Effector memory CD4-positive, alpha-beta T cell (primary cell): ENCODE measurements around the gene ABCA2.

Experiments used
- DNase-seq, 3 donors: peaks; one replicate each; pipeline ENCODE4 v3.0.0-alpha.2; 2020
- H3K27ac ChIP-seq: 2 replicates; pipeline ENCODE4 v1.7.0; 2013; ENCODE audit warnings: mild to moderate bottlenecking, low read length, moderate library complexity; ENCODE audit not compliant: insufficient read depth, poor library complexity, severe bottlenecking
- H3K27me3 ChIP-seq: replicated peaks from 2 replicates; pipeline ENCODE4 v1.7.0; 2013; ENCODE audit warnings: mild to moderate bottlenecking, low read length; ENCODE audit not compliant: insufficient read depth, control insufficient read depth, poor library complexity, severe bottlenecking
- H3K36me3 ChIP-seq: 2 replicates; pipeline ENCODE4 v1.7.0; 2013; ENCODE audit warnings: mild to moderate bottlenecking, low read length, moderate library complexity; ENCODE audit not compliant: control insufficient read depth, insufficient read depth
- H3K4me1 ChIP-seq: 2 replicates; pipeline ENCODE4 v1.7.0; 2013; ENCODE audit warnings: low read length, mild to moderate bottlenecking; ENCODE audit not compliant: control insufficient read depth, insufficient read depth, poor library complexity, severe bottlenecking
- H3K4me3 ChIP-seq: 2 replicates; pipeline ENCODE4 v1.7.0; 2013; ENCODE audit warnings: low read length, low read depth, mild to moderate bottlenecking; ENCODE audit not compliant: insufficient read depth, poor library complexity, severe bottlenecking
- H3K9me3 ChIP-seq: 2 replicates; pipeline ENCODE4 v1.7.0; 2013; ENCODE audit warnings: mild to moderate bottlenecking, low read length, moderate library complexity; ENCODE audit not compliant: control insufficient read depth
- total RNA-seq, 3 donors: gene quantifications; one replicate each; lab custom pipeline; 2026; lab: John Stamatoyannopoulos, UW

ABCA2 gene
- 157 to 365 (median 309) reads per million in 3 donors for total RNA-seq

- peak within 1 kb of the TSS; percentile 67 for H3K4me3 ChIP-seq
- peak within 1 kb of the TSS; percentile 61 for H3K27ac ChIP-seq
- H3K4me1 ChIP-seq = peaks cover 59% of the 10 kb centered on the region
Observed at GRCh38 chr9:137027369-137028262, at the start of gene ABCA2. Gene ABCA2 (minus strand): TSS chr9:137028237. CDS start chr9:137028140, 97 bp downstream.

GRCh38 chr9:137077010-137077747 is 49.1 kb upstream of the ABCA2 start, which contains the start of gene UAP1L1:
Gene UAP1L1 (plus strand): TSS chr9:137077517. CDS start chr9:137077533, 16 bp downstream.
- Histone ChIP-seq H3K4me3 (peak within 1 kb of the TSS; percentile 55), H3K27me3 (no peaks in the 10 kb centered on the region), H3K36me3 (peaks cover 4% of the 10 kb centered on the region), H3K9me3 (no peaks in the 10 kb centered on the region), H3K4me1 (peaks cover 11% of the 10 kb centered on the region), H3K27ac (peak within 1 kb of the TSS; percentile 48)
- peak; percentile 37 to 63 (median 53) for DNase-seq

More at GRCh38 chr9:137027369-137028262, at the start of gene ABCA2:
- Histone ChIP-seq H3K9me3 (no peaks in the 10 kb centered on the region), H3K27me3 (no peaks in the 10 kb centered on the region), H3K36me3 (no peaks in the 10 kb centered on the region)
- peak in 1 of 3 donors; percentile 55 for DNase-seq

- no peak for DNase-seq
- no peaks in the 10 kb centered on the region for H3K27me3 ChIP-seq
- H3K4me3 ChIP-seq = no peak overlapping the region
- H3K4me1 ChIP-seq = peaks cover 11% of the 10 kb centered on the region
- H3K9me3 ChIP-seq = no peaks in the 10 kb centered on the region
- no peak overlapping the region for H3K27ac ChIP-seq
- peaks cover 4% of the 10 kb centered on the region for H3K36me3 ChIP-seq
Observed at GRCh38 chr9:137076636-137077009, 48.6 kb upstream of the ABCA2 start.

GRCh38 chr9:137075275-137075775 is 47.3 kb upstream of the ABCA2 start:
- Histone ChIP-seq H3K27ac (no peak overlapping the region), H3K4me1 (peaks cover 19% of the 10 kb centered on the region), H3K4me3 (no peak overlapping the region), H3K9me3 (no peaks in the 10 kb centered on the region), H3K27me3 (no peaks in the 10 kb centered on the region), H3K36me3 (peaks cover 2% of the 10 kb centered on the region)
- no peak for DNase-seq

- no peak for DNase-seq
- Histone ChIP-seq H3K27ac (no peak overlapping the region), H3K4me1 (peaks cover 19% of the 10 kb centered on the region), H3K36me3 (no peaks in the 10 kb centered on the region), H3K27me3 (no peaks in the 10 kb centered on the region), H3K9me3 (no peaks in the 10 kb centered on the region), H3K4me3 (no peak overlapping the region)
Observed at GRCh38 chr9:137074657-137075274, 46.7 kb upstream of the ABCA2 start.

GRCh38 chr9:137073992-137074399 is 46.0 kb upstream of the ABCA2 start:
- no peak overlapping the region for H3K4me3 ChIP-seq
- DNase-seq = no peak
- no peaks in the 10 kb centered on the region for H3K9me3 ChIP-seq
- H3K27ac ChIP-seq = no peak overlapping the region
- no peaks in the 10 kb centered on the region for H3K36me3 ChIP-seq
- H3K4me1 ChIP-seq = peaks cover 23% of the 10 kb centered on the region
- H3K27me3 ChIP-seq = no peaks in the 10 kb centered on the region

GRCh38 chr9:137071282-137071681 is 43.2 kb upstream of the ABCA2 start:
- no peak overlapping the region for H3K4me3 ChIP-seq
- H3K9me3 ChIP-seq = no peaks in the 10 kb centered on the region

GRCh38 chr9:137070906-137071275 is 42.9 kb upstream of the ABCA2 start:
- peak overlapping the region; percentile 32 for H3K4me3 ChIP-seq
- peak overlapping the region; percentile 37 for H3K27ac ChIP-seq
- H3K9me3 ChIP-seq = no peaks in the 10 kb centered on the region
- H3K4me1 ChIP-seq = peaks cover 12% of the 10 kb centered on the region
- H3K27me3 ChIP-seq = no peaks in the 10 kb centered on the region
- H3K36me3 ChIP-seq = no peaks in the 10 kb centered on the region
- DNase-seq = no peak

More at GRCh38 chr9:137071282-137071681, 43.2 kb upstream of the ABCA2 start:
- Histone ChIP-seq H3K27ac (no peak overlapping the region), H3K4me1 (peaks cover 12% of the 10 kb centered on the region), H3K27me3 (no peaks in the 10 kb centered on the region), H3K36me3 (no peaks in the 10 kb centered on the region)
- no peak for DNase-seq

GRCh38 chr9:137070201-137070905 is 42.3 kb upstream of the ABCA2 start, which contains the start of gene SAPCD2:
Gene SAPCD2 (minus strand): TSS chr9:137070557. CDS start chr9:137070460, 97 bp downstream.
- peak within 1 kb of the TSS; percentile 37 for H3K27ac ChIP-seq
- H3K36me3 ChIP-seq = no peaks in the 10 kb centered on the region
- H3K9me3 ChIP-seq = no peaks in the 10 kb centered on the region
- peak; percentile 77 to 82 (median 78) for DNase-seq
- H3K27me3 ChIP-seq = no peaks in the 10 kb centered on the region
- peaks cover 12% of the 10 kb centered on the region for H3K4me1 ChIP-seq
- peak within 1 kb of the TSS; percentile 32 for H3K4me3 ChIP-seq
